Left ventricle myocardium inferior (tissue), 1 donor: ENCODE measurements around the gene BMPR1B. TPM values are rescaled to one million over a fixed set of nuclear protein-coding genes. Genes with fewer than 3 reads are reported as not detected.

Experiments used
- DNase-seq: peaks from one replicate; pipeline ENCODE4 v3.0.0-alpha.2; 2020
- H3K27ac ChIP-seq: fragments of 200-600 bp; replicated peaks from 2 replicates; pipeline ENCODE4 v1.8.0; 2021
- H3K27me3 ChIP-seq: fragments of 200-600 bp; 2 replicates; pipeline ENCODE4 v1.8.0; 2021; ENCODE audit warnings: low read depth
- H3K36me3 ChIP-seq: fragments of 200-600 bp; 2 replicates; pipeline ENCODE4 v1.8.0; 2021
- H3K4me1 ChIP-seq: fragments of 200-600 bp; 2 replicates; pipeline ENCODE4 v1.8.0; 2021
- H3K4me3 ChIP-seq: fragments of 200-600 bp; 2 replicates; pipeline ENCODE4 v1.8.0; 2021; ENCODE audit warnings: mild to moderate bottlenecking, moderate library complexity
- H3K9me3 ChIP-seq: fragments of 200-600 bp; replicated peaks from 2 replicates; pipeline ENCODE4 v1.8.0; 2021
- CTCF ChIP-seq: fragments of 200-600 bp; IDR thresholded peaks from 2 replicates; pipeline ENCODE4 v1.8.0; 2021; ENCODE audit warnings: antibody characterized with exemption, mild to moderate bottlenecking, borderline replicate concordance
- intact Hi-C: fragments of 100-400 bp; cut with micrococcal nuclease; formaldehyde crosslinking; loops from one replicate; pipeline ENCODE4 v1.11.0; 2022
- total RNA-seq: library from RNA; stranded (reverse); fragmentation: NEBNext Ultra II Directional; extraction: Animal tissue kit (Norgen Biotek cat#: 25700); gene quantifications from one replicate; pipeline ENCODE4 v1.2.1, GENCODE V29; 2021
- donor health status: DM: no; HTN: yes; CAD: no; lungs with severe emphysema.

The BMPR1B gene
- total RNA-seq, 1 donor from 2014 or later, result 3.0 TPM

- intact Hi-C loops, result no loop called here
- peaks cover 25% of the 10 kb centered on the region for H3K4me1 ChIP-seq
- DNase-seq, result no peak
- H3K9me3 ChIP-seq, result no peaks in the 10 kb centered on the region
- H3K27me3 ChIP-seq, result no peaks in the 10 kb centered on the region
- H3K36me3 ChIP-seq, result no peaks in the 10 kb centered on the region
- no peak for TF ChIP-seq CTCF
- H3K4me3 ChIP-seq, result no peak overlapping the region
- H3K27ac ChIP-seq, result no peak overlapping the region
These were observed 349.9 kb downstream of the BMPR1B start for GRCh38 chr4:95107635-95108034.

GRCh38 chr4:95108883-95109421 lies 351.2 kb downstream of the BMPR1B start:
- Histone ChIP-seq H3K27me3 (no peaks in the 10 kb centered on the region), H3K27ac (no peak overlapping the region), H3K36me3 (no peaks in the 10 kb centered on the region), H3K9me3 (no peaks in the 10 kb centered on the region), H3K4me3 (no peak overlapping the region), H3K4me1 (peaks cover 25% of the 10 kb centered on the region)
- no peak for DNase-seq
- TF ChIP-seq CTCF, result no peak
- intact Hi-C loops, result no loop called here

- H3K4me1 ChIP-seq, result no peaks in the 10 kb centered on the region
- no peak for DNase-seq
- H3K27ac ChIP-seq, result no peak overlapping the region
- no peaks in the 10 kb centered on the region for H3K27me3 ChIP-seq
- H3K4me3 ChIP-seq, result no peak overlapping the region
- no peaks in the 10 kb centered on the region for H3K9me3 ChIP-seq
- intact Hi-C loops, result no loop called here
- H3K36me3 ChIP-seq, result no peaks in the 10 kb centered on the region
- no peak for TF ChIP-seq CTCF
These were observed 356.8 kb downstream of the BMPR1B start for GRCh38 chr4:95114521-95114920.

- intact Hi-C loops, result no loop called here
- Histone ChIP-seq H3K4me3 (no peak overlapping the region), H3K36me3 (no peaks in the 10 kb centered on the region), H3K27ac (no peak overlapping the region), H3K9me3 (no peaks in the 10 kb centered on the region), H3K4me1 (no peaks in the 10 kb centered on the region), H3K27me3 (no peaks in the 10 kb centered on the region)
- DNase-seq, result no peak
- no peak for TF ChIP-seq CTCF
These were observed 360.7 kb downstream of the BMPR1B start for GRCh38 chr4:95118497-95118896.

GRCh38 chr4:95120456-95120855 lies 362.7 kb downstream of the BMPR1B start:
- no peak overlapping the region for H3K27ac ChIP-seq

More at GRCh38 chr4:95120456-95120855, 362.7 kb downstream of the BMPR1B start:
- no peak for TF ChIP-seq CTCF
- no peak overlapping the region for H3K4me3 ChIP-seq
- H3K9me3 ChIP-seq, result no peaks in the 10 kb centered on the region
- DNase-seq, result no peak
- no peaks in the 10 kb centered on the region for H3K36me3 ChIP-seq
- intact Hi-C loops, result no loop called here
- no peaks in the 10 kb centered on the region for H3K4me1 ChIP-seq
- no peaks in the 10 kb centered on the region for H3K27me3 ChIP-seq
